Activated CD4-positive, alpha-beta T cell treated with anti-CD3 and anti-CD28 coated beads for 24 hours (primary cell): ENCODE results near the gene CDHR5.
"Not testable (repeated sequence)": the region's sequence is repeated elsewhere in the genome, so short reads cannot be mapped to it uniquely, and the experiment has no call there.

Experiments used
- DNase-seq, 2 donors: peaks; one replicate each; pipeline ENCODE4 v3.0.0-alpha.2; 2020; ENCODE audit warnings: low read depth in 2 of 2

The CDHR5 gene

DNA sequence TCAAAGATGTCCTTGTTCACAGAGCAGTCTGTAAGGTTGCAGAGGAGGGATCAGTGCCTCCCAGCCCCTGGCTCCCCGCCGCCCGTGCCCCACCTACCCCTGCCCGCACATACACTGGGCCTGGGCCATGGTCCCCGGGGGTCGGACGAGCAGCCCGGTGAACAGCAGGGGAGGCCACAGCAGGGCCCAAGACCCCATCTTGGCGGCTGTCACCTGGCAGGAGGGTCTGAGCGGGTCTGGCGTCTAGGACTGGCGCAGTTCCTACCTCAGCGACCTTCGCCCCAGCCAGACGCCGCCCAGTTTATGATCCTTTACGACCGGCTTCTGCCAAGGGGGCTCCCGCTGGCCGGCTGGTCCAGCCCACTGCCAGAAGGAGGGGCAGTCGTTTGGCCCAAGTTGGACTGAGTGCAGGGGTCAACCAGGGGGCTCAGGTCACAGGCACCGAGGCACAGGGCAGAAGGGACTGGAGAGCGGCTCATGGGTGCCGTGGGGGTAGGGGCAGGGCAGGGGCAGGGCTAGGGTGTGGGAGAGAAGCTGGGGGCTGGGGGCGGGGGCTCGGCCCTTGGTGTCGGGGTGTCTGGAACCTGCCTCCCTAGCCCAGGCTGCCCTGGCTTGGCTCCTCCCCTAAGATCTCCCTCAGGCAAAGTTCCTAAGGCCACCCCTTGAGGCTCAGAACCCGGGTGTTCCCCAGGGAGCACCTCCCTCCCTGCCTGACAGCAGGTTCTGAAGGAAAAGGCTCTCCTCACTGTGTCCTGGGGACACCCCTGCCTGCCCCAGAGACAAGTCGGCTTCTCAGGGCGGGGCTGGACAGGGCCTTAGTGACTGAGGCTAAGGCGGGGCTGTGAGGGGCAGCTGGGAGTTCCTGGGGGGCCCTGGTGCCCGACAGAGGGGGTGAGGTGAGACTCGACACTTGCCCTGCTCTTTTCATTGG lies at the start of gene CDHR5:
CDHR5 (minus strand) TSS at position 251 of the 931 bp plus-strand sequence; CDS start at position 198, 53 bp downstream.
- no peak for DNase-seq

- no peak for DNase-seq
Observed at GRCh38 chr11:674406-674805, 49.7 kb upstream of the CDHR5 start.

- no peak for DNase-seq
Observed at GRCh38 chr11:673866-674265, 49.1 kb upstream of the CDHR5 start.

GRCh38 chr11:665704-666281 lies 41.0 kb upstream of the CDHR5 start:
- no peak for DNase-seq

DNA sequence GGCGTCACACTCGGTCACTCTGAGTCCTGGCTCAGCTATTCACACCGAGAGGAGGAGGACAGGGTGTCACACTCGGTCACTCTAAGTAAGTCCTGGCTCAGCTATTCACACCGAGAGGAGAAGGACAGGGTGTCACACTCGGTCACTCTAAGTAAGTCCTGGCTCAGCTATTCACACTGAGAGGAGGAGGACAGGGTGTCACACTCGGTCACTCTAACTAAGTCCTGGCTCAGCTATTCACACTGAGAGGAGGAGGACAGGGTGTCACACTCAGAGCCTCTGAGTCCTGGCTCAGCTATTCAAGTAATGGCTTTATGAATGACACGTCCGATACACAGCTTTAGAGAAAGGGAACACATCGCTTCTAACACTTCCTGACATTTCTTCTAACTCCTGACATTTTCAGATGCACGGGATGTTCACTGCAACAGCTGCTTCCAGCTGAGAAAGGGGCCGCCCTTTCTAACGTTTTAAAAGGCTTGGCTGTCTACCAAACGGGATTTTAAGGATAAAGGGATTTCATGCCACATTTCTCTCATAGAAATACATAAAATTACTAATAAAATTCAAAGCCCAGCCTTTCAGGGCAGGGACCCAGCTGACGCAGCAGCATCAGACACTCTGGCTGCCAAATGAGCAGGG lies 40.4 kb upstream of the CDHR5 start:
- DNase-seq: no peak

DNA sequence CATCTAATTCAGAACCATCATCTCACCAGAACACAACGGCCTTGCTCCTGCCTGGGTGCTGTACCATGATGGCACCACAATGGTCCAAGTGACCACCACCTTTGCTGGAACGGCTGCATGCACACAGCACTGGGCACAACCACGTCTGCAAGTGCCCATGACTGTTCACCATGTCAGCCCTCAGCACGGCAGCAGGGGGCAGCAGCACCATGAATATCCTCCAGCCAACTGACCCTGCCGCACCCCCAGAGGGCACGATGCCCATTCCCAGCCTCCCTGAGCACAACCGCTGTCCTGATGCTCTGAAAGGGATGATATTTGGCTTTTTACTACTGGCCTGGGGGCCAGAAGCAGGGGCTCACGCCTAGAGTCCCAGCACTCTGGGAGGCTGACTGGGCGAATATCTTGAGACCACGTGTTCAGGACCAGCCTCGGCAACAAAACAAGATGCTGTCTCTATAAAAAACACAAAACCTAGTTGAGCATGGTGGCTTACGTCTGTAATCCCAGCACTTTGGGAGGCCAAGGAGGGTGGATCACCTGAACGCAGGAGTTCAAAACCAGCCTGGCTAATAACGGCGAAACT lies 38.0 kb upstream of the CDHR5 start:
- no peak for DNase-seq

- no peak for DNase-seq
Observed at GRCh38 chr11:660681-661444, 36.1 kb upstream of the CDHR5 start.

GRCh38 chr11:660281-660680 lies 35.5 kb upstream of the CDHR5 start:
- no peak for DNase-seq

DNA sequence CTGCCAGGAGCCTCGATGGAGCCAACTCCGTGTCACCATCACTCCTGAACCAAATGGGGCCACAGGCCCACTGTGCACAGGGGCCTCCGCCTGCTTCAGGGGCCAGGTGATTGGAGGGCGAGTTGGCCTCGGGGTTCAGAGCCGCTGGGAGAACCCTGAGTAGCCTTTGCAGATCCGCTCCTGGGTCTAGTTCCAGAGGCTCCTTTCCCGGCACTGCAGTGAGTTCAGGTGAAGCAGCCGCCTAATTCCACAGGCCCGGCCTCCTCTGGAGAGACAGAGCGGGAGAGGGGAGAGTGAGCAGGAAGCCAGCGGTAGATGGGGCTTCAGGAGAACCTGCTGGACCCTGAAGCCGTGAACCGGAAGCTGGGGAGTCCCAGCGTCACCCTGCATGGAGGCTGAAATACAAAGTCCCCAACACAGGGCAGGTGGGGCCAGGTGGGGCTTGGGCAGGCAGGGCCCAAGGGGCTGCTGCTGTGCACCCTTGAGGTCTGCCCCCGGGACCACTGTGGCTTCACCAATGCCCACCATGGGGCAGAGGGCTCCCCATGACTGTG lies 34.9 kb upstream of the CDHR5 start:
- DNase-seq: no peak

GRCh38 chr11:657691-658126 lies 33.0 kb upstream of the CDHR5 start:
- DNase-seq: no peak

DNA sequence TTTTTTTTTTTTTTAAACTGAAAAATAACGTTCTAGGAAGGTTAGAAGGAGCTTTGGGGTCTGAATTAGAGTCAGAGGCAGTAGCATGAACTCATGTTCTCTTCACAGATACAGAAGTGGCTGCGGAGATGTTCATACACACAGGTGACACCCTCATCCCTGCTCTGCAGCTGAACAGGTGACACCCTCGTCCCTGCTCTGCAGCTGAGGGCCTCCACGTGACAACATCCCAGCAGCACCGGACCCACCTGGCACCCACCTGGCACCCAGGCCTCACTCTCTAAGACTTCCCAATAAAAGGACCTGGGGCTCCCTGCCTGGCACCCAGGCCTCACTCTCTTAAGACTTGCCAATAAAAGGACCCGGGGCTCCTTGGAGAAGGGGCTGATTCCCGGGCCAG lies 32.1 kb upstream of the CDHR5 start:
- no peak for DNase-seq

DNA sequence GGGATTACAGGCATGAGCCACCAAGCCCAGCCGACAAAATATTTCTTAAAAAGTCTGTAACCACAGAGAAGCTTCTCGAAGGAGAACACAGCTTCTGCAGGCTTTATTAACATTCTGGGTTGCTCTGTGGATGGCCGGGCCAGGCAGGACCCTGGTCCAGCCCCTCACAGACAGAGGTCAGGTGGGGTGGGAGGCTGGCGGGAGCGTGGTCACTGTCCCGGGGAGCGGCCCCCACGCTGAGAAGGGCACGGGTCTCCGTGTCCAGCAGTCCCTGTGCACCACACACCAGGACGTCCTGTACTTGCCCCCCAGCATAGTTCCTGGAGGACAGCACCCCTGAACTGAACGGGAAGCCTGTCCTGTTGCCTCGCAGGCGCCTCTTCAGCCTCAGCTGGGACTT lies 31.7 kb upstream of the CDHR5 start:
- no peak for DNase-seq

- no peak for DNase-seq
Observed at GRCh38 chr11:655036-655726, 30.4 kb upstream of the CDHR5 start.

- DNase-seq: not testable (repeated sequence)
Observed at GRCh38 chr11:654444-654843, 29.7 kb upstream of the CDHR5 start.

DNA sequence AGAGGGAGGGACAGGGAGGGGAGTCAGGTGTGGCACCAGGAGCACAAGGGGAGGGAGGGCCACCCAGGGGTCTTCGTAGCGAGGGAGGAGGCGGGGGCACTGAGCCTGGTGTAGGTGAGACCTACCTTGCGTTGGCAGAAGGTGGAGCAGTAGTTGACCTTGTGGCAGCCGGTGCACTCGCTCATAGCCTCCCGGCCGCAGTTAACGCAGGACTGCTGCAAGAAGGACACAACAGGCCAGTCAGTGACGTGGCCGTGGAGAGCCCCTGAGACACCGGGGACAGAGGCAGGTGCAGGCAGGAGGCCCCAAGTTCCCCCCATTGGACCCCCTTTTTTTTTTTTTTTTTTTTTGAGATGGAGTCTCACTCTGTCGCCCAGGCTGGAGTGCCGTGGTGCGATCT lies 29.1 kb upstream of the CDHR5 start:
- no peak for DNase-seq

GRCh38 chr11:653136-653535 lies 28.4 kb upstream of the CDHR5 start:
- DNase-seq: not testable (repeated sequence)

DNA sequence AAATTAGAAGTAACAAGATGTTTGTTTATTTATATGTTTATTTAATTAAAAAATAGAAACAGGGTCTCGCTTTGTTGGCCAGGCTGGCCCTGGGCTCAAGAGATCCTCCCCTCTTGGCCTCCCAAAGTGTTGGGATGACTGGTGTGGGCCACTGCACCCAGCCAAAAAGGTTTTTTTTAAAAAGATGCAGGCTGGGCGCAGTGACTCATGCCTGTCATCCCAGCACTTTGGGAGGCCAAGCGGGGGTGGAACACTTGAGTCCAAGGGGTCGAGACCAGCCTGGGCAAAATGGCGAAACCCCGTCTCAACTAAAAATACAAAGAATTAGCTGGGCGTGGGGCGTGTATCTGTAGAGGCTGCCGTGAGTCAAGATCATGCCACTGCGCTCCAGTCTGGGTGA lies 25.7 kb upstream of the CDHR5 start:
- no peak for DNase-seq

DNA sequence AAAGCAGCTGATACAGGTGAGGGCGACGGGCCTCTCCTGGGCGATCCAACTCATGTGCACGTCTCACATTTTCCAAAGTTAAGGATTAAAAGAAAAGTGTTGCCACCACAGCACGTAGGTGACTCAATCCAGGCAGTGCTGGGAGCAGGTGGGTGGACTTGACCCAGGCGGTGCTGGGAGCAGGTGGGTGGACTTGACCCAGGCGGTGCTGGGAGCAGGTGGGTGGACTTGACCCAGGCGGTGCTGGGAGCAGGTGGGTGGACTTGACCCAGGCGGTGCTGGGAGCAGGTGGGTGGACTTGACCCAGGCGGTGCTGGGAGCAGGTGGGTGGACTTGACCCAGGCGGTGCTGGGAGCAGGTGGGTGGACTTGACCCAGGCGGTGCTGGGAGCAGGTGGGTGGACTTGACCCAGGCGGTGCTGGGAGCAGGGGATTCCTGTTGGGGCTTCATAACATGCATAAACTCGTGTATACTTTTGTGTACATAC lies 23.0 kb upstream of the CDHR5 start:
- not testable (repeated sequence) for DNase-seq

DNA sequence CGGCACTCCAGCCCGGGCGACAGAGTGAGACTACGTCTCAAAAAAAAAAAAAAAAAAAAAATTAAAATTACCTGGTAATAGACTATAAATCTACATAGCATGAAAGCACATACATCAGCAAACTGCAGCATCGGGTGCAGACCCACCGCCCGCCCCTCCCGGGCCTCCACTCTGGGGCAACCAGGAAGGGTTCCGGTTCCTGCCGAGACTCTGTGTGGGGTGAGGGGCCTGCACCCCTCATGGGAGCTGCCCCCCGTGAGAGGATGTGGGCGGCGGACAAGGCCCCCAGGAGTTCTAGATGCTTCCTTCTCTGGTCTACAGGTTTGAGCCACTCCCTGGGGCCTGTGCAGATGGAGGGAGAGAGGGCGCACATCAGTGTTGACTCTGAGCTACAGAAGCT lies 21.5 kb upstream of the CDHR5 start:
- no peak for DNase-seq

- no peak for DNase-seq
Observed at GRCh38 chr11:645536-645935, 20.8 kb upstream of the CDHR5 start.
